SU-DHL-6 (cell line): Measurements from ENCODE around the gene C6orf52.
A peak's percentile ranks its signal among the peaks of the same experiment; 100 is the strongest.

Experiments used
- H2AFZ ChIP-seq: fragments of 200-600 bp; sonication (generic); 2 replicates; pipeline ENCODE4 v1.6.1; 2014; ENCODE audit warnings: low read depth, mild to moderate bottlenecking, moderate library complexity, mixed read lengths, antibody characterized with exemption, low read length; ENCODE audit not compliant: severe bottlenecking
- H3F3A ChIP-seq: fragments of 200-600 bp; shearing (Covaris generic); 2 replicates; pipeline ENCODE4 v1.6.0; 2016; ENCODE audit warnings: antibody characterized with exemption, mild to moderate bottlenecking; ENCODE audit not compliant: insufficient read depth
- H3K27ac ChIP-seq: fragments of 200-600 bp; sonication (generic); 2 replicates; pipeline ENCODE4 v1.5.1; 2016; ENCODE audit warnings: low read depth, mild to moderate bottlenecking, low read length, moderate library complexity, mixed read lengths
- H3K27me3 ChIP-seq: fragments of 200-600 bp; sonication (generic), shearing (Covaris generic); 2 replicates; pipeline ENCODE4 v1.6.0; 2014; ENCODE audit warnings: mild to moderate bottlenecking, low read length
- H3K36me3 ChIP-seq: fragments of 200-600 bp; sonication (generic); 2 replicates; pipeline ENCODE4 v1.6.1; 2014; ENCODE audit warnings: mild to moderate bottlenecking, low read length, mixed read lengths
- H3K4me2 ChIP-seq: fragments of 300-600, 200-600 bp; shearing (Covaris generic), sonication (generic); 2 replicates; pipeline ENCODE4 v1.6.0; 2014; ENCODE audit warnings: low read length, low read depth, mild to moderate bottlenecking; ENCODE audit not compliant: poor library complexity, severe bottlenecking
- H3K4me3 ChIP-seq: fragments of 200-600 bp; sonication (generic); 2 replicates; pipeline ENCODE4 v1.5.1; 2014; ENCODE audit warnings: antibody characterized with exemption, low read length, mild to moderate bottlenecking, mixed read lengths; ENCODE audit not compliant: insufficient read depth, poor library complexity, severe bottlenecking
- H3K79me2 ChIP-seq: fragments of 200-600 bp; sonication (generic); 2 replicates; pipeline ENCODE4 v1.6.1; 2014; ENCODE audit warnings: mild to moderate bottlenecking, low read length, moderate library complexity; ENCODE audit not compliant: insufficient read depth
- H3K9ac ChIP-seq: fragments of 200-600 bp; sonication (generic); 2 replicates; pipeline ENCODE4 v1.7.0; 2014; ENCODE audit warnings: mild to moderate bottlenecking, low read length
- H3K9me2 ChIP-seq: fragments of 200-600 bp; sonication (generic); replicated peaks from 2 replicates; pipeline ENCODE4 v1.6.1; 2014; ENCODE audit warnings: low read length; ENCODE audit not compliant: insufficient read depth
- H3K9me3 ChIP-seq: fragments of 200-600 bp; sonication (generic); 2 replicates; pipeline ENCODE4 v1.6.1; 2014; ENCODE audit warnings: low read length, mixed read lengths; ENCODE audit not compliant: insufficient read depth
- H4K20me1 ChIP-seq: fragments of 200-600 bp; sonication (generic); 2 replicates; pipeline ENCODE4 v1.6.1; 2014; ENCODE audit warnings: low read depth, mild to moderate bottlenecking, antibody characterized with exemption, low read length, moderate library complexity, mixed read lengths
- CTCF ChIP-seq: fragments of 200-600 bp; sonication (generic); IDR thresholded peaks from one replicate; pipeline ENCODE4 v1.5.1; 2017; ENCODE audit warnings: antibody characterized with exemption, mild to moderate bottlenecking, low read length, moderate library complexity; ENCODE audit not compliant: insufficient read depth, poor library complexity, severe bottlenecking
- EZH2phosphoT487 ChIP-seq: fragments of 200-600 bp; sonication (generic), shearing (Covaris generic); conservative IDR thresholded peaks from 2 replicates; pipeline ENCODE4 v1.6.1; 2018; ENCODE audit warnings: mild to moderate bottlenecking, antibody characterized with exemption, low read length, moderate library complexity, mixed read lengths

C6orf52 gene

GRCh38 chr6:10725044-10725443 is 30.6 kb upstream of the C6orf52 start:
- TF ChIP-seq EZH2phosphoT487, result no peak
- no peak for TF ChIP-seq CTCF
- no peak overlapping the region for H3K27ac ChIP-seq
- H3K9me3 ChIP-seq, result peaks cover 5% of the 10 kb centered on the region; the same call in 1 of the 2 replicates
- H2AFZ ChIP-seq, result no peak overlapping the region
- H3K79me2 ChIP-seq, result 0 out of 2 replicates have a peak, but pooled peaks cover 12% of the 10 kb centered on the region
- peaks cover 2% of the 10 kb centered on the region; the same call in 1 of the 2 replicates for H3K36me3 ChIP-seq
- H3K4me2 ChIP-seq, result no peak overlapping the region
- H3F3A ChIP-seq, result peaks cover 18% of the 10 kb centered on the region
- H3K27me3 ChIP-seq, result no peaks in the 10 kb centered on the region
- H4K20me1 ChIP-seq, result no peaks in the 10 kb centered on the region
- H3K9ac ChIP-seq, result no peak overlapping the region
- H3K4me3 ChIP-seq, result no peak overlapping the region
- H3K9me2 ChIP-seq, result no peaks in the 10 kb centered on the region

GRCh38 chr6:10723567-10723881 is 29.1 kb upstream of the C6orf52 start:
- Histone ChIP-seq H2AFZ (peak overlapping the region; percentile 96), H3K79me2 (0 out of 2 replicates have a peak, but pooled peaks cover 12% of the 10 kb centered on the region), H3K36me3 (0 out of 2 replicates have a peak, but pooled peaks cover 2% of the 10 kb centered on the region), H3K9me3 (peaks cover 20% of the 10 kb centered on the region), H4K20me1 (no peaks in the 10 kb centered on the region), H3K4me2 (peak overlapping the region; percentile 81), H3K4me3 (peak overlapping the region; percentile 73), H3K27ac (peak overlapping the region; percentile 64), H3F3A (peaks cover 23% of the 10 kb centered on the region), H3K9me2 (no peaks in the 10 kb centered on the region), H3K9ac (peak overlapping the region; percentile 79), H3K27me3 (no peaks in the 10 kb centered on the region)
- TF ChIP-seq CTCF, result no peak
- no peak for TF ChIP-seq EZH2phosphoT487

- Histone ChIP-seq H2AFZ (peak within 1 kb of the TSS; percentile 96), H3F3A (peaks cover 23% of the 10 kb centered on the region), H3K27ac (peak within 1 kb of the TSS; percentile 64), H3K4me2 (peak within 1 kb of the TSS; percentile 81), H3K36me3 (0 out of 2 replicates have a peak, but pooled peaks cover 3% of the 10 kb centered on the region), H3K9me2 (no peaks in the 10 kb centered on the region), H3K79me2 (0 out of 2 replicates have a peak, but pooled peaks cover 12% of the 10 kb centered on the region), H3K27me3 (no peaks in the 10 kb centered on the region), H3K9me3 (peaks cover 25% of the 10 kb centered on the region), H3K9ac (peak within 1 kb of the TSS; percentile 79), H3K4me3 (peak within 1 kb of the TSS; percentile 73), H4K20me1 (no peaks in the 10 kb centered on the region)
- TF ChIP-seq CTCF (no peak), EZH2phosphoT487 (no peak)
These were observed 28.6 kb upstream of the C6orf52 start, which contains the start of gene TMEM14C for GRCh38 chr6:10722820-10723566. TSS of gene TMEM14C (plus strand) at chr6:10723070. CDS start at chr6:10724614, 1,544 bp downstream.
